AG04450 (cell line): ENCODE measurements around the gene DCAF6. TPM values are rescaled to one million over a fixed set of nuclear protein-coding genes. Genes with fewer than 3 reads are reported as not detected.

ENCODE experiments used
- CTCF ChIA-PET: fragments of 300-600, 350-600 bp; formaldehyde crosslinking; extraction: SDS; loops from one replicate; lab custom pipeline; 2022; ENCODE audit warnings: antibody characterized with exemption, inconsistent platforms; lab: Charles Lee
- POLR2A ChIA-PET: fragments of 350-600 bp; formaldehyde crosslinking; extraction: SDS; loops from one replicate; lab custom pipeline; 2021; ENCODE audit warnings: antibody characterized with exemption, inconsistent platforms; lab: Yijun Ruan, JAX
- DNase-seq: peaks from one replicate; pipeline ENCODE4 v3.0.0-alpha.2; 2011; ENCODE audit warnings: low read depth, low spot score
- H3K27ac ChIP-seq: one replicate; pipeline ENCODE4 v1.5.1; 2012; ENCODE audit warnings: low read depth, low read length, control low read depth
- H3K27me3 ChIP-seq: one replicate; pipeline ENCODE4 v1.6.0; 2012; ENCODE audit warnings: low read length; ENCODE audit not compliant: control insufficient read depth, insufficient read depth
- H3K4me3 ChIP-seq: 2 replicates; pipeline ENCODE4 v1.5.1; 2011; ENCODE audit warnings: mild to moderate bottlenecking, low read depth, low read length, control low read depth
- H3K9me3 ChIP-seq: 2 replicates; pipeline ENCODE4 v1.5.1; 2012; ENCODE audit warnings: low read length; ENCODE audit not compliant: control insufficient read depth, insufficient read depth
- CTCF ChIP-seq: IDR thresholded peaks from 2 replicates; pipeline ENCODE4 v1.5.1; 2011; ENCODE audit warnings: low read depth, low read length, control low read depth, inconsistent platforms
- polyA plus RNA-seq: library from polyadenylated mRNA; depleted of rRNA; stranded (reverse); fragments of >200 nt; gene quantifications from 2 replicates; pipeline ENCODE4 v1.2.3, GENCODE V29; 2011

The DCAF6 gene
- polyA plus RNA-seq, 1 experiment: 137 TPM

DNA sequence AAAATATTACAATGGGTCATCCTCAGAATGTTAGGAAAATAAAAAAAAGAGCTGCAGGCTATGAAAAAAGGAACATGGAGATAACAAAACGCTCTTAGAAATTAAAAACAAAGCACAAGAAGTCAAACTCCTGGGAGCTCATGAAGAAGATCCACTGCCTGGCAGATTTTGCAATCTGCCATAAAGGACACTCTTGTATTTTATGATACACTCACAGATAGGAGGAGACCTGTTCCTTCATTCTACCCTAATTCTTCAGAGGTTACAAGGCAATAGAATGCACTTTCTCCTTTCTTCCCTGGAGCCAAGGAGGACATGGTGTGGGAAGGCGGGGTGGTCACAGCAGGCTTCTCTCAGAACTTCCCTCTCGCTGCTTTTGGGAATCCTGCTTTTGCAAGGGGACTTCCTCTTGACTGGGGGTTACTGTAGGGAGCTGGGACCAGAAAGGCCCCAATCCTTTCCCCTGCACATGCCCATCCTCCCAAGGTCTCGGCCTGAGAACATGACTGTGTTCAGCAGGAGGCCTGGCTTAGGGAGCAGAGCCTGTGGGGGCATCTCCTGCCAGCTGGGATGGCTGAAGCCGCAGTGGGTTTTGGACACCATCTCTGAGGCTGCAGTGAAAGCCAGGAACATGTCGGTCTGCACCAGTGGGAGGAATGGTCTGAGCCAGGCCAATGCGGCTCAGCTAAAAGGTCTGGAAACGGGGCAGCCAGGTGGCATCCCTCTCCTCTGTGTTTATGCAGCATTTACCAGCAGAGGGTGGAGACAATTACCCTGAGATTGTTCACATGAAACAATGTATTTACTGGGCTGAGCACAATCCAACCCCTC lies 155.5 kb downstream of the DCAF6 start:
- H3K4me3 ChIP-seq: no peak overlapping the region
- no peak for DNase-seq
- POLR2A ChIA-PET: interaction anchor here (0.8 kb wide), 1 partner anchor 10 kb away, joined by 5 read pairs; no protein-coding TSS in a partner anchor
- H3K9me3 ChIP-seq: no peaks in the 10 kb centered on the region
- H3K27me3 ChIP-seq: no peaks in the 10 kb centered on the region
- no peak for TF ChIP-seq CTCF
- H3K27ac ChIP-seq: no peak overlapping the region
- CTCF ChIA-PET: interaction anchor here (0.6 to 6.4 kb wide), 5 partner anchors 8 to 1295 kb away, joined by 3 to 46 read pairs (median 5); no protein-coding TSS in a partner anchor

- Histone ChIP-seq H3K27me3 (no peaks in the 10 kb centered on the region), H3K4me3 (no peak overlapping the region), H3K27ac (no peak overlapping the region), H3K9me3 (no peaks in the 10 kb centered on the region)
- no peak for DNase-seq
- peak; percentile 34; the same call in 1 of the 2 replicates for TF ChIP-seq CTCF
- CTCF ChIA-PET: interaction anchor here (0.7 to 6.4 kb wide), 4 partner anchors 9 to 87 kb away, joined by 3 to 46 read pairs (median 6); no protein-coding TSS in a partner anchor
- POLR2A ChIA-PET: no interaction called here
These were observed 156.3 kb downstream of the DCAF6 start for GRCh38 chr1:168092566-168093355.

DNA sequence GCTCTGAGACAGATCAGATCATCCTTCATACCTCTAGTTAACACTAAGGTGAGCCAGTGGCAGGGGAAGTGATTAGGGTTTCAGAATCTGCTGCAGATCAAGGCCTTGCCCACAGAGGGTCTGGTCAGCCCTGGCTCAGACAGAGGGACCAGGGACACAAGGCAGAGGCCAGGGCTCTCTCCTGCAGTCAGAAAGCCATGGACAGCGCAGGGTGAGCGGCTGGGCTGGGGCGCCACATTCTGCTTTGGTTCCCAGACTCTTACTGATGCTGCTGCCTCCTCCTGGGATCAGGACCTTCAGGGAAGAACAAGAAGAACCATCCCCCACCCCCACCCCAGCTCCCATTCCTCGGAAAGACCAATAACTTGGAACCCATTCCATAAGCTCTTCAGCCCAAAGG lies 157.1 kb downstream of the DCAF6 start:
- no peak for TF ChIP-seq CTCF
- H3K27ac ChIP-seq: no peak overlapping the region
- POLR2A ChIA-PET: no interaction called here

GRCh38 chr1:168095476-168095875 lies 159.0 kb downstream of the DCAF6 start:
- CTCF ChIA-PET: interaction anchor here (1.3 to 6.4 kb wide), 3 partner anchors 10 to 50 kb away, joined by 3 to 46 read pairs (median 7); no protein-coding TSS in a partner anchor
- Histone ChIP-seq H3K27me3 (no peaks in the 10 kb centered on the region), H3K27ac (no peak overlapping the region), H3K9me3 (no peaks in the 10 kb centered on the region), H3K4me3 (no peak overlapping the region)
- no peak for TF ChIP-seq CTCF
- POLR2A ChIA-PET: no interaction called here
- no peak for DNase-seq

More for the DNA sequence above, 157.1 kb downstream of the DCAF6 start:
- no peaks in the 10 kb centered on the region for H3K27me3 ChIP-seq
- CTCF ChIA-PET: interaction anchor here (0.6 to 6.4 kb wide), 4 partner anchors 10 to 614 kb away, joined by 3 to 46 read pairs (median 8); no protein-coding TSS in a partner anchor
- no peaks in the 10 kb centered on the region for H3K9me3 ChIP-seq
- DNase-seq: no peak
- H3K4me3 ChIP-seq: no peak overlapping the region
